Upper lobe of left lung (tissue), 6 donors: ENCODE measurements around the gene HEXA. TPM values are rescaled to one million over a fixed set of nuclear protein-coding genes. Genes with fewer than 3 reads are reported as not detected.
"Not testable (repeated sequence)": the region's sequence is repeated elsewhere in the genome, so short reads cannot be mapped to it uniquely, and the experiment has no call there.

Experiments used
- ATAC-seq, 2 donors: fragments of 200-7000 bp; cut with Tn5 transposase; one replicate each; pipeline ENCODE4 v1.9.1; 2022; ENCODE audit warnings: mild to moderate bottlenecking in 2 of 2, moderate library complexity in 2 of 2; ENCODE audit not compliant: low FRiP score in 2 of 2
- DNase-seq, 2 donors: peaks; one replicate each; pipeline ENCODE4 v3.0.0-alpha.2; 2019 to 2020
- H3K27ac ChIP-seq, 4 donors: fragments of 200-600 bp; sonication (generic); one replicate each; pipeline ENCODE4 v1.5.1; 2016 to 2019
- H3K27me3 ChIP-seq, 4 donors: fragments of 200-600 bp; sonication (generic); one replicate each; pipeline ENCODE4 v1.5.1; 2017 to 2019
- H3K36me3 ChIP-seq, 4 donors: fragments of 200-600 bp; sonication (generic); one replicate each; pipeline ENCODE4 v1.5.1; 2016 to 2019
- H3K4me1 ChIP-seq, 4 donors: fragments of 200-600 bp; sonication (generic); one replicate each; pipeline ENCODE4 v1.5.1; 2018 to 2019
- H3K4me3 ChIP-seq, 4 donors: fragments of 200-600 bp; sonication (generic); one replicate each; pipeline ENCODE4 v1.5.1; 2017 to 2019; ENCODE audit warnings: mild to moderate bottlenecking in 2 of 4, moderate library complexity in 1 of 4
- H3K9me3 ChIP-seq, 4 donors: fragments of 200-600 bp; sonication (generic); one replicate each; pipeline ENCODE4 v1.5.1; 2018 to 2019
- CTCF ChIP-seq, 6 experiments: fragments of 450-650 bp in 4 of 6; fragments of 200-600 bp in 2 of 6; sonication (generic) in 2 of 6; IDR thresholded peaks; one replicate each; pipeline ENCODE4 v1.5.1; 2016 to 2019; ENCODE audit warnings: antibody characterized with exemption in 6 of 6
- EP300 ChIP-seq, 4 donors: sonication (generic); formaldehyde crosslinking; IDR thresholded peaks; one replicate each; pipeline ENCODE4 v1.5.1; 2017; ENCODE audit warnings: antibody characterized with exemption in 4 of 4, control low read depth in 2 of 4
- POLR2A ChIP-seq, 4 donors: fragments of 450-650 bp; IDR thresholded peaks; one replicate each; pipeline ENCODE4 v1.5.1; 2016 to 2017; ENCODE audit warnings: antibody characterized with exemption in 4 of 4, mild to moderate bottlenecking in 2 of 4
- POLR2AphosphoS5 ChIP-seq, 2 donors: sonication (generic); formaldehyde crosslinking; IDR thresholded peaks; one replicate each; pipeline ENCODE4 v1.5.1; 2017; ENCODE audit warnings: antibody characterized with exemption in 2 of 2
- WGBS, 2 donors: methylation state at CpG; one replicate each; pipeline ENCODE4 v1.1.5; 2017 to 2018; 5-methylcytosine and 5-hydroxymethylcytosine counted together
- total RNA-seq, 6 donors: library from RNA; depleted of rRNA in 4 of 6; stranded (reverse); fragments of >200 nt in 4 of 6; gene quantifications; one replicate each; pipeline versions ENCODE4 v1.1.0 to v1.2.1, GENCODE V29; 2016 to 2021
- donor health status: DM: no; HTN: no; CAD: no; lungs with moderate emphysema.
- donor health status: DM: no; HTN: yes; CAD: no; lungs with severe emphysema.

The HEXA gene
- total RNA-seq, 6 donors from 2014 or later: 80.5 to 256 (median 149) TPM

GRCh38 chr15:72389231-72389630 lies 13.4 kb upstream of the HEXA start:
- WGBS, 2 donors: 50 to 53% methylated on average over 3 of the region's 3 CpGs
- ATAC-seq: no peak
- no peak for TF ChIP-seq CTCF (IDR thresholded peaks at IDR 0.05)
- no peak for TF ChIP-seq POLR2AphosphoS5 (IDR thresholded peaks at IDR 0.05)
- TF ChIP-seq POLR2A (IDR thresholded peaks at IDR 0.05): no peak
- no peak for TF ChIP-seq EP300 (IDR thresholded peaks at IDR 0.05)
- H3K4me3 ChIP-seq: no peak overlapping the region
- no peak for DNase-seq
- no peaks in the 10 kb centered on the region for H3K27me3 ChIP-seq
- no peak overlapping the region for H3K27ac ChIP-seq
- H3K9me3 ChIP-seq: no peaks in the 10 kb centered on the region
- H3K36me3 ChIP-seq: no peaks in the 10 kb centered on the region
- no peaks in the 10 kb centered on the region for H3K4me1 ChIP-seq

GRCh38 chr15:72387741-72388140 lies 11.9 kb upstream of the HEXA start:
- no peak overlapping the region for H3K27ac ChIP-seq
- no peaks in the 10 kb centered on the region for H3K36me3 ChIP-seq
- TF ChIP-seq EP300 (IDR thresholded peaks at IDR 0.05) (no peak), POLR2A (IDR thresholded peaks at IDR 0.05) (no peak), POLR2AphosphoS5 (IDR thresholded peaks at IDR 0.05) (no peak), CTCF (IDR thresholded peaks at IDR 0.05) (no peak)
- H3K4me3 ChIP-seq: no peak overlapping the region
- ATAC-seq (no peak), DNase-seq (no peak)
- no peaks in the 10 kb centered on the region for H3K9me3 ChIP-seq
- no peaks in the 10 kb centered on the region for H3K4me1 ChIP-seq
- no peaks in the 10 kb centered on the region for H3K27me3 ChIP-seq

GRCh38 chr15:72382146-72382545 lies 6.3 kb upstream of the HEXA start:
- Histone ChIP-seq H3K9me3 (no peaks in the 10 kb centered on the region), H3K27ac (no peak overlapping the region), H3K4me1 (peaks cover 0 to 7% (median 2%) of the 10 kb centered on the region in 4 donors), H3K36me3 (no peaks in the 10 kb centered on the region), H3K27me3 (no peaks in the 10 kb centered on the region), H3K4me3 (no peak overlapping the region)
- DNase-seq (no peak), ATAC-seq (no peak)
- 80 to 85% methylated on average over 2 of the region's 2 CpGs for WGBS, 2 donors
- TF ChIP-seq POLR2AphosphoS5 (IDR thresholded peaks at IDR 0.05) (no peak), EP300 (IDR thresholded peaks at IDR 0.05) (no peak), POLR2A (IDR thresholded peaks at IDR 0.05) (no peak), CTCF (IDR thresholded peaks at IDR 0.05) (peak in 1 of 6 experiments; percentile 22)

- ATAC-seq (no peak), DNase-seq (no peak)
- H3K9me3 ChIP-seq: no peaks in the 10 kb centered on the region
- H3K4me3 ChIP-seq: no peak overlapping the region
- H3K27me3 ChIP-seq: no peaks in the 10 kb centered on the region
- TF ChIP-seq POLR2A (IDR thresholded peaks at IDR 0.05) (no peak), EP300 (IDR thresholded peaks at IDR 0.05) (no peak), POLR2AphosphoS5 (IDR thresholded peaks at IDR 0.05) (no peak), CTCF (IDR thresholded peaks at IDR 0.05) (no peak)
- no peaks in the 10 kb centered on the region for H3K36me3 ChIP-seq
- H3K27ac ChIP-seq: no peak overlapping the region
- 87 to 90% methylated on average over 4 of the region's 4 CpGs for WGBS, 2 donors
- peaks cover 3 to 15% (median 9%) of the 10 kb centered on the region in 4 donors for H3K4me1 ChIP-seq
Observed at GRCh38 chr15:72380743-72381142, 4.9 kb upstream of the HEXA start.

GRCh38 chr15:72379856-72380430 lies 4.1 kb upstream of the HEXA start:
- WGBS, 2 donors: 41 to 50% methylated on average over 2 of the region's 2 CpGs
- H3K4me3 ChIP-seq: no peak overlapping the region
- H3K4me1 ChIP-seq: peaks cover 6 to 18% (median 13%) of the 10 kb centered on the region in 4 donors
- no peak for ATAC-seq
- DNase-seq: no peak
- H3K36me3 ChIP-seq: no peaks in the 10 kb centered on the region
- H3K27me3 ChIP-seq: no peaks in the 10 kb centered on the region
- no peaks in the 10 kb centered on the region for H3K9me3 ChIP-seq
- no peak overlapping the region for H3K27ac ChIP-seq
- TF ChIP-seq POLR2AphosphoS5 (IDR thresholded peaks at IDR 0.05) (no peak), CTCF (IDR thresholded peaks at IDR 0.05) (no peak), EP300 (IDR thresholded peaks at IDR 0.05) (no peak), POLR2A (IDR thresholded peaks at IDR 0.05) (no peak)

GRCh38 chr15:72379106-72379505 lies 3.3 kb upstream of the HEXA start:
- H3K27me3 ChIP-seq, H3K36me3 ChIP-seq, H3K27ac ChIP-seq, H3K9me3 ChIP-seq, DNase-seq, ATAC-seq, H3K4me3 ChIP-seq: not testable (repeated sequence)
- peaks cover 14 to 27% (median 21%) of the 10 kb centered on the region in 4 donors for H3K4me1 ChIP-seq
- WGBS, 2 donors: 85 to 91% methylated on average over 3 of the region's 3 CpGs
